SU-DHL-6 (cell line): Measurements from ENCODE around the gene LGALS8.

Source experiments
- EZH2phosphoT487 ChIP-seq: fragments of 200-600 bp; sonication (generic), shearing (Covaris generic); conservative IDR thresholded peaks from 2 replicates; pipeline ENCODE4 v1.6.1; 2018; ENCODE audit warnings: mild to moderate bottlenecking, antibody characterized with exemption, low read length, moderate library complexity, mixed read lengths
- TF ChIP-seq, protein P1 (sequence below): fragments of 200-600 bp; sonication (generic); IDR thresholded peaks from one replicate; pipeline ENCODE4 v1.5.1; 2017; ENCODE audit warnings: antibody characterized with exemption, mild to moderate bottlenecking, low read length, moderate library complexity; ENCODE audit not compliant: insufficient read depth, poor library complexity, severe bottlenecking

- TF ChIP-seq, protein P1, sequence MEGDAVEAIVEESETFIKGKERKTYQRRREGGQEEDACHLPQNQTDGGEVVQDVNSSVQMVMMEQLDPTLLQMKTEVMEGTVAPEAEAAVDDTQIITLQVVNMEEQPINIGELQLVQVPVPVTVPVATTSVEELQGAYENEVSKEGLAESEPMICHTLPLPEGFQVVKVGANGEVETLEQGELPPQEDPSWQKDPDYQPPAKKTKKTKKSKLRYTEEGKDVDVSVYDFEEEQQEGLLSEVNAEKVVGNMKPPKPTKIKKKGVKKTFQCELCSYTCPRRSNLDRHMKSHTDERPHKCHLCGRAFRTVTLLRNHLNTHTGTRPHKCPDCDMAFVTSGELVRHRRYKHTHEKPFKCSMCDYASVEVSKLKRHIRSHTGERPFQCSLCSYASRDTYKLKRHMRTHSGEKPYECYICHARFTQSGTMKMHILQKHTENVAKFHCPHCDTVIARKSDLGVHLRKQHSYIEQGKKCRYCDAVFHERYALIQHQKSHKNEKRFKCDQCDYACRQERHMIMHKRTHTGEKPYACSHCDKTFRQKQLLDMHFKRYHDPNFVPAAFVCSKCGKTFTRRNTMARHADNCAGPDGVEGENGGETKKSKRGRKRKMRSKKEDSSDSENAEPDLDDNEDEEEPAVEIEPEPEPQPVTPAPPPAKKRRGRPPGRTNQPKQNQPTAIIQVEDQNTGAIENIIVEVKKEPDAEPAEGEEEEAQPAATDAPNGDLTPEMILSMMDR = no peak
- no peak for TF ChIP-seq EZH2phosphoT487
Measured at GRCh38 chr1:236575523-236575922, 51.7 kb downstream of the LGALS8 start.
